ENCODE measurements around the gene LGALS3. TPM values are rescaled to one million over a fixed set of nuclear protein-coding genes. Genes with fewer than 3 reads are reported as not detected.

LGALS3 gene
- total RNA-seq, 1 donor from 2014 or later, result 47.5 TPM

DNA sequence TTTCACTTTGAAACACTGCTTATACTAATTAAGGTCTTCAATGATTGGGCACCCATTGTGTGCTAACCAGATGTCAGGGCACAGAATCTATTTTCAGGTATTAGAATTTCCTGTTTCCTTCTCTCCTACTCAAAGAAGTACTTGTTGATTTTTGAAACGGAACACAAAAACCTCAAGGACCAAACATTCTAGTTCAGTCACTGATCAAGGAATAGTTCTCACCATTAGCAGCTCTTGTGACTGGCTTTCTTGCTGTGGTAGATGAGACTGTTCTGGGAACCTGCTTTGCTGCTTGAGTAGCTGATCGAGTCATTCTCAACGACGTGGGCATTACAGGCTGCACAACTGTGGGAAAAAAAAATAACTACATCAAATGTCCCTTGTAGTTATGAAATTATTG, 51.4 kb downstream of the LGALS3 start:
- intact Hi-C loops (cut with micrococcal nuclease), result no loop called here

DNA sequence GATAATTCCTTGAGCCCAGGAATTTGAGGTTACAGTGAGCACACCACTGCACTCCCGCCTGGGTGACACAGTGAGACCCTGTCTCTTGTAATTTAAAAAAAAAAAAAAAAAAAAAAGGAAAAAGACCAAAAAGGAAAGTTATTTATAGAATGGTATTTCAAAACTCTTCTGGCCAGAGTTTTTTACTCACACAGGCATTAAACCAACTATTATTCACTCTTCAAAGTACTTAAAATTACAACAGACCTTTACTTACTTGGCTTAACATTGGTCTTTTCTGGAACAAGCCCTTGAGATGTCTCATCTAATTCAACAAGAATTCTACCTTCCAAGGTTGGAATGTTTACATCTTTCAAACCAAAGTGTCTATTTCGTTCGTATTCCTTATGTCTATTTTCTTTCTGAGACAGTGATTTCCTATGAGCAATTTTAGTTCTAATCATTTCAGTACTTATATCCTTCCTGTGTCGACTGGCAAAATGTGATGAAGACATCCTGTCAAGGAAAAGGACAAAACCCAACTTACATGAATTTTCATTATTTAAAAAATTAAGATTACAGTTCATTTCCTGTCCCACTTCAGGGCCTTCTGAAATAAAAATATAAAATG, 59.7 kb downstream of the LGALS3 start:
- intact Hi-C loops (cut with micrococcal nuclease), result no loop called here

DNA sequence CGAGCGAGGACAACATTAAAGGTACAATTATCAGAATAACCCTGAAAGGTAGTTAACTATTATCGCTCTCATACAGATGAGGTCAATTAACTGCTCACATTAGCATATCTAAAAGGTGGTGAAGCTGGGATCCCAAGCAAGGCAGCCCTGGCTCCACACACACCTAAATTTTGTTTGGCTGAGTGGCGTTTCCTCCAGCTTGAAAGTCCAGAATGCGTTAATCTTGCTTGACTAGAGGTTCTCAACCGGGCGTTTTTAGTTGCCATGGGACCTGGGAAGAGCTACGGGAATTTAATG, 61.8 kb downstream of the LGALS3 start:
- intact Hi-C loops (cut with micrococcal nuclease), result loop anchor here (1.0 to 5.0 kb wide), 12 partner anchors 10 to 390 kb away; partner anchors contain the start of genes ATG14, FBXO34, GCH1 and LGALS3

DNA sequence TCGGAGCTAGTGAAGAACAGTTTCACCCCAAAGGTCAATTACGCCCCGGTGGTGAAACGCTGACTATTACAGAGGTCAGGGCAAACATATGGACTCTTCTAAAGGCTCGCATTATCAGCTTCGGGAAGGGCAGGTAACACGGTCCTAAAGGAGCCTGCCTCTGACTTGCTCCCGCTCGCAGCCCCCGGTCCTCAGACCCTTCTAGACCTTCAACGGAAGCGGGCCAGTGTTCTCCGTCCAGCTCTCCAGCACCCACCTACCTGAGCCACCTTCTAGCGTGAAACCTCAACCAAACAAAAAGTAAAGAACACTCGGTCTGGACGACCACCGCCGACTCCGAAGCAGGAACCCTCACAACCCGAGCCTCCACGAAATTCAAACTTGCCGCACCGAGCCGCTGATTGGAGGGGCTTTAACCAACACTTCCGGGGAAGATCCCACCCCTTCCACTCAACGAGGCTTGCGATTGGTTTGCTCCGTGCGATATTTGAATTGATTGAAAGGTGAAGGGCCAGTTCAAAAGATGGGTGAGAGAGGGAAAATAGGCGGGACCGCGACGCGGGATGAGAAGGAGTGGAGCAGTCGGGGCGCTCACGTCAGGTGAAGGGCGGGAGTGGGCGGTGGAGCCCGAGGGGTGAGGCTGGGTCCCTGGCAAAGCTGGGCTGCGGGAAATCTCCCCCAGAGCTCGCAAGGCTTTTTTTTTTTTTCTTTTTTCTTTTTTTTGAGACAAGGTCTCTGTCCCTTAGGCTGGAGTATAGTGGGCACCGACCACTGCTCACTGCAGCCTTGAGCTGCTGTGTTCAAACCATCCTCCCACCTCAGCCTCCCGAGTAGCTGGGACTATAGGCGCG, 62.4 kb downstream of the LGALS3 start, which contains the start of gene DLGAP5:
TSS of gene DLGAP5 (minus strand) at position 383 of the 851 bp plus-strand sequence. CDS start 2,406 bp downstream, outside the sequence.
- intact Hi-C loops (cut with micrococcal nuclease), result loop anchor here (1.0 to 5.0 kb wide), 12 partner anchors 22 to 927 kb away; partner anchors contain the start of genes ATG14, FBXO34, GCH1 and LGALS3

DNA sequence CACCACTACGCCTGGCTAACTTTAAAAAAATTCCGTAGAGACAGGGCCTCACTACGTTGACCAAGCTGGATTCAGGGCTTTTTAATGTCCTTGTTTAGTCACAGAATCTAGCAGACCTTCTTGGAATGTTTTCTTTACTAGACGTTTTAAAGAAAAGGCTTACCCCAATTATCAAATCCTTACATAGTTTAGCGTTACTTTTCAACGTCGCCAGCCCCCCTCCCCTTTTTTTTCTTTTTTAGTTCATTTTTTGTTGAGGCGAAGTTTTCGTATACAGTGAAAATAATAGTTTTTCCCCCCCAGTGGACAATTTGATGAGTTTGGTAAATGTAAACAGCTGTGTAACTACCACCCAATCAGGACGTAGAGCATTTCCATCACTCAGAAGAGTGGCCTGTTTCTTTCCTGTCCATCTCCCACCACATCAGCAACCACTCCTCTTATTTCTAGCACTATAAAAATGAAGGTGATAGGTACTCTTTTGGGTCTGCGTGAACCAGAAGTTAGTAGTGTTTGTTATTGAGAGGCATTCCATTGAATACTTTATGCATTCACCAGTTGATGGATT, 63.1 kb downstream of the LGALS3 start:
- intact Hi-C loops (cut with micrococcal nuclease), result loop anchor here (2.0 to 5.0 kb wide), 3 partner anchors 160 to 927 kb away; partner anchors contain the start of genes ATG14 and PELI2

DNA sequence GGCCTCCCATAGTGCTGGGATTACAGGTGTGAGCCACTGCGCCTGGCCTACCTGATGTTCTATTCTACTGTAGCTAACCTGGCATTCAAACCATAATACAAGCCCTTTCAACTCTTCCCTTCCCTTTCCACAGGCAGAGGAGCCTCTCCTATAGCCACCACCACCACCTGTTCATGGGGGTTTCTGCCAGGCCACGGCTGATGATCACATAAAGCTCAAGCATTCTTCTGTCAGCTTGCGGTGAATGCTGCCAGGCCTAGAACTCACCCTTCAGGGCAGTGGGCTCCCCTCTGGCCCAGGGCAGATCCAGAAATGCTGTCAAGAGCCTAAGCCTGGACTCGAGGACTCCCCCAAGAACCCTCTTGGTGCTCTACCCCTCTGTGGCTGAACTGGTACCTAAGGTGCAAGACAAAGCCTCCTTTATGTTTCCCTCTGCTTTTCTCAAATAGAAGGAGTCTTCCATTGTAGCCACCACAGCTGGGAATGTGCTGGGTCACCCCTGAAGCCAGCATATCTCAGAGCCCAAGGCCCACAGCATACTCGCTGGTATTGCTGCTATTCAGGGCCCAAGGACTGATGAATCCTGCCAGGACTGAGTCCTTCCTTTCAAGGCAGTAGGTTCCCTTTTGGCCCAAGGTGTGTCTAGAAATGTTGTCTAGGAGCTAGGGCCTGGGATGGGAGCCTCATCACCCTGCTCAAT, 65.8 kb downstream of the LGALS3 start:
- intact Hi-C loops (cut with micrococcal nuclease), result loop anchor here (5.0 kb wide), 2 partner anchors 157 to 217 kb away; partner anchors contain the start of gene ATG14

Other genes with a start within 250 kb of the LGALS3 start
- gene GCH1, start 226.4 kb upstream of the LGALS3 start, total RNA-seq, result 82.9 and 86.0 TPM in 2 replicates
- gene WDHD1, start 102.2 kb upstream of the LGALS3 start, total RNA-seq, result 30.5 and 32.9 TPM in 2 replicates
- 31.4 and 35.6 TPM in 2 replicates for gene SOCS4, start 102.0 kb upstream of the LGALS3 start, total RNA-seq
- gene MAPK1IP1L, start 77.6 kb upstream of the LGALS3 start, total RNA-seq, result 114 and 119 TPM in 2 replicates
- 40.8 and 42.2 TPM in 2 replicates for gene DLGAP5, start 62.3 kb downstream of the LGALS3 start, total RNA-seq
- gene FBXO34, start 142.2 kb downstream of the LGALS3 start, total RNA-seq, result 17.7 and 18.9 TPM in 2 replicates